ENCODE measurements around the gene MIER2.

The MIER2 gene

GRCh38 chr19:328025-328505 is 16.5 kb downstream of the MIER2 start:
- no peak for DNase-seq

- no peak for DNase-seq
Measured at GRCh38 chr19:327291-328024, 17.1 kb downstream of the MIER2 start.

- no peak for DNase-seq
Measured at GRCh38 chr19:326871-327270, 17.7 kb downstream of the MIER2 start.

GRCh38 chr19:325937-326565 is 18.5 kb downstream of the MIER2 start:
- DNase-seq: no peak

- DNase-seq: no peak
Measured at GRCh38 chr19:325173-325936, 19.2 kb downstream of the MIER2 start.

GRCh38 chr19:324716-325115 is 19.9 kb downstream of the MIER2 start:
- DNase-seq: no peak

- no peak for DNase-seq
Measured at GRCh38 chr19:322616-323015, 22.0 kb downstream of the MIER2 start.

- DNase-seq: no peak
Measured at GRCh38 chr19:318509-318774, 26.2 kb downstream of the MIER2 start.

- DNase-seq: no peak
Measured at GRCh38 chr19:317710-318508, 26.7 kb downstream of the MIER2 start.

GRCh38 chr19:315811-316210 is 28.8 kb downstream of the MIER2 start:
- DNase-seq: no peak

GRCh38 chr19:313988-314815 is 30.4 kb downstream of the MIER2 start:
- DNase-seq: no peak

GRCh38 chr19:313169-313987 is 31.2 kb downstream of the MIER2 start:
- no peak for DNase-seq

GRCh38 chr19:311813-312261 is 32.8 kb downstream of the MIER2 start:
- DNase-seq: no peak

- DNase-seq: no peak
Measured at GRCh38 chr19:310781-311496, 33.7 kb downstream of the MIER2 start.

- no peak for DNase-seq
Measured at GRCh38 chr19:310141-310651, 34.4 kb downstream of the MIER2 start.

- no peak for DNase-seq
Measured at GRCh38 chr19:309206-309565, 35.4 kb downstream of the MIER2 start.

GRCh38 chr19:308471-309205 is 36.0 kb downstream of the MIER2 start:
- no peak for DNase-seq

GRCh38 chr19:307793-308420 is 36.7 kb downstream of the MIER2 start:
- DNase-seq: no peak

- DNase-seq: no peak
Measured at GRCh38 chr19:307111-307531, 37.5 kb downstream of the MIER2 start.
